Stimulated activated naive CD8-positive, alpha-beta T cell treated with anti-CD3 and anti-CD28 coated beads, Interleukin-15, Interleukin-2, amounts not matched to agents 100 ng/mL and 50 ng/mL, for 24 hours (primary cell): Measurements from ENCODE around the gene RILPL2.

ENCODE experiments used
- H3K27ac Mint-ChIP-seq: one replicate; pipeline ENCODE4 v1.8.0; 2021; ENCODE audit warnings: mild to moderate bottlenecking, mixed read lengths
- H3K27me3 Mint-ChIP-seq: one replicate; pipeline ENCODE4 v1.8.0; 2021; ENCODE audit warnings: mixed read lengths
- H3K36me3 Mint-ChIP-seq: one replicate; pipeline ENCODE4 v1.8.0; 2021; ENCODE audit warnings: low read depth, mixed read lengths
- H3K4me1 Mint-ChIP-seq: one replicate; pipeline ENCODE4 v1.8.0; 2021; ENCODE audit warnings: low read depth, mixed read lengths
- H3K4me3 Mint-ChIP-seq: one replicate; pipeline ENCODE4 v1.8.0; 2021; ENCODE audit warnings: mild to moderate bottlenecking, mixed read lengths
- H3K9me3 Mint-ChIP-seq: one replicate; pipeline ENCODE4 v1.8.0; 2021; ENCODE audit warnings: mixed read lengths

The RILPL2 gene

GRCh38 chr12:123398550-123399254, 37.8 kb downstream of the RILPL2 start:
- no peak overlapping the region for H3K4me3 Mint-ChIP-seq
- peaks cover 55% of the 10 kb centered on the region for H3K36me3 Mint-ChIP-seq
- no peak overlapping the region for H3K27ac Mint-ChIP-seq
- H3K27me3 Mint-ChIP-seq, result no peaks in the 10 kb centered on the region
- H3K4me1 Mint-ChIP-seq, result no peaks in the 10 kb centered on the region
- no peaks in the 10 kb centered on the region for H3K9me3 Mint-ChIP-seq

- H3K9me3 Mint-ChIP-seq, result no peaks in the 10 kb centered on the region
- H3K36me3 Mint-ChIP-seq, result peaks cover 55% of the 10 kb centered on the region
- H3K4me1 Mint-ChIP-seq, result no peaks in the 10 kb centered on the region
- H3K27me3 Mint-ChIP-seq, result no peaks in the 10 kb centered on the region
- H3K27ac Mint-ChIP-seq, result no peak overlapping the region
- no peak overlapping the region for H3K4me3 Mint-ChIP-seq
Observed at GRCh38 chr12:123398177-123398549, 38.3 kb downstream of the RILPL2 start.

GRCh38 chr12:123397400-123397799, 39.1 kb downstream of the RILPL2 start:
- Mint-ChIP-seq H3K27ac (no peak overlapping the region), H3K4me1 (no peaks in the 10 kb centered on the region), H3K4me3 (no peak overlapping the region), H3K36me3 (peaks cover 57% of the 10 kb centered on the region), H3K27me3 (no peaks in the 10 kb centered on the region), H3K9me3 (no peaks in the 10 kb centered on the region)

DNA sequence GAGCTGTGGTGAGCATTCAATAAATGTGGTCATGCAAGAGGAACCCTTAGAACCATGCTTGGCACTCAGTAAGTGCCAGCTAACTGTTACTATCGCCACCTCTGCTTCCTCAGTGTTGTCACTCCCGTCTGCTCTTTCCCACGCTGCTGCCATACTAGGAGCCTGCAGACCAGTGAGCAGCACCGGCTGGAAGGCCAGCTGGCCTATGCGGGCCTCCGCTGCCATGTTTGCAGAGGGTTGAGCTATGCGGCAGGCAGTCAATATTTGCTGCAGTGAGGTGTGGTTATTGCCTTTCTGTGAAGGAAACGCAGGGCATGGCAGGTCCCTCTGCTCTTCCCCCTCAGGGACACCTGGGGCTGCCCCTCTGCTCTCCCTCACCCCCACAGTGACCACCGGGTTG, 39.5 kb downstream of the RILPL2 start:
- Mint-ChIP-seq H3K27ac (no peak overlapping the region), H3K27me3 (no peaks in the 10 kb centered on the region), H3K4me1 (peaks cover 1% of the 10 kb centered on the region), H3K4me3 (no peak overlapping the region), H3K9me3 (no peaks in the 10 kb centered on the region), H3K36me3 (peaks cover 60% of the 10 kb centered on the region)

DNA sequence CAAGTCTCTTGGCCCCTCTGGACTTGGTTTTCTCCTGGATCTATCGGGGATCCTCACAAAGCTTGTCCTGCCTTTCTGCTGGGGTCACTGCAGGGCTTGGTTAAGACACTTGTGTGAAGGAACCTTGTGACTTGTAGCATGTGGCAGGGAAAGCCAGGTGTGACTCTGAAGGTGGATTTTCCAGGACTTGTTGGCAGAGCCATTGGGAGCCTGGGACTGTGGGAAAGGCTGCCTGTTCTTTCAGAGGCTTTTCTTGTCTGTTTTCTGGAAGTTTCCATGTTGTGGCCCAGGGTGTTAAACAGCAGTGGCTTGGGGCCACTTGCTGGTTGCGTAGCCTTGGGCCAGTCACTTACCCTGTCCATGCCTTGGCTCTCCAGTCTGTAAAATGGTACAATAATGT, 39.9 kb downstream of the RILPL2 start:
- H3K4me3 Mint-ChIP-seq, result no peak overlapping the region
- no peaks in the 10 kb centered on the region for H3K9me3 Mint-ChIP-seq
- H3K27ac Mint-ChIP-seq, result no peak overlapping the region
- peaks cover 64% of the 10 kb centered on the region for H3K36me3 Mint-ChIP-seq
- H3K4me1 Mint-ChIP-seq, result peaks cover 6% of the 10 kb centered on the region
- no peaks in the 10 kb centered on the region for H3K27me3 Mint-ChIP-seq

DNA sequence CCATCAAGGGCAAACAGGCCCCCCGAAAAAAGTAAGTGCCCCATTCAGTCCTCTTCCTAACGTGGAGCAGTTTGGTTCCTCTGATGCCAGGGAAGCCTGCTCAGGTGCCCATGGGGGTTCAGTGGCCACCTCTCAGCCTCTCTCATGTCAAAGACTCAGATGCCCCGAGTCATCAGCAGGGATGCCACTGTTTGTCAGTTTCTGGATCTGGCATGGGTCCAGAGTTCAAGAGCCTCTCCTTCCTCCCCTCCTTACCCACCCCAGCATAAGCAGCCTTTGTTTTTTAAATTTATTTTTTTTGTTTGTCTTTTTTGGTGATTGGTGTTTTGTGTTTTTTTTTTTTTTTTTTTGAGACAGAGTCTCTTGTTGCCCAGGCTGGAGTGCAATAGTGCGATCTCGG, 41.2 kb downstream of the RILPL2 start:
- Mint-ChIP-seq H3K27me3 (no peaks in the 10 kb centered on the region), H3K9me3 (no peaks in the 10 kb centered on the region), H3K4me1 (peaks cover 16% of the 10 kb centered on the region), H3K4me3 (no peak overlapping the region), H3K36me3 (peaks cover 77% of the 10 kb centered on the region), H3K27ac (no peak overlapping the region)

DNA sequence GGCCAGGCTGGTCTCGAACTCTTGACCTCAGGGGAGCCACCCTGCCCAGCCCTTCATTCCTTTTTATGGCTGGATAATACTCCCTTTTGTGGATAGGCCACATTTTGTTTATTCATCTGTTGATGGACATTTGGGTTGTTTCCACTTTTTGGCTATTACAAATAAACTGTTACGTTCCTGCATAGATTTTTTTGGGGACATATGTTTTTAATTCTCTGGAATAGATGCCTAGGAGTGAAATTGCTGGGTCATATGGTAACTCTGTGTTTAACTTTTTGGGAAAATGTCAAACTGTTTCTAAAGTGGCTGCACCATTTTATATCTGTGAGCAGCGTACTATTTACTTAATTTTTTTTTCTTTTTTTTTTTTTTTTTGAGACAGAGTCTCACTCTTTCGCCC, 42.7 kb downstream of the RILPL2 start:
- Mint-ChIP-seq H3K36me3 (peaks cover 72% of the 10 kb centered on the region), H3K4me3 (no peak overlapping the region), H3K4me1 (peaks cover 20% of the 10 kb centered on the region)

GRCh38 chr12:123391546-123392343, 44.7 kb downstream of the RILPL2 start:
- H3K9me3 Mint-ChIP-seq, result no peaks in the 10 kb centered on the region
- H3K4me3 Mint-ChIP-seq, result peak overlapping the region; percentile 87
- H3K36me3 Mint-ChIP-seq, result peaks cover 61% of the 10 kb centered on the region
- H3K27me3 Mint-ChIP-seq, result no peaks in the 10 kb centered on the region
- H3K4me1 Mint-ChIP-seq, result peaks cover 36% of the 10 kb centered on the region
- H3K27ac Mint-ChIP-seq, result no peak overlapping the region

More for the DNA sequence above, 42.7 kb downstream of the RILPL2 start:
- Mint-ChIP-seq H3K27ac (no peak overlapping the region), H3K9me3 (no peaks in the 10 kb centered on the region), H3K27me3 (no peaks in the 10 kb centered on the region)

DNA sequence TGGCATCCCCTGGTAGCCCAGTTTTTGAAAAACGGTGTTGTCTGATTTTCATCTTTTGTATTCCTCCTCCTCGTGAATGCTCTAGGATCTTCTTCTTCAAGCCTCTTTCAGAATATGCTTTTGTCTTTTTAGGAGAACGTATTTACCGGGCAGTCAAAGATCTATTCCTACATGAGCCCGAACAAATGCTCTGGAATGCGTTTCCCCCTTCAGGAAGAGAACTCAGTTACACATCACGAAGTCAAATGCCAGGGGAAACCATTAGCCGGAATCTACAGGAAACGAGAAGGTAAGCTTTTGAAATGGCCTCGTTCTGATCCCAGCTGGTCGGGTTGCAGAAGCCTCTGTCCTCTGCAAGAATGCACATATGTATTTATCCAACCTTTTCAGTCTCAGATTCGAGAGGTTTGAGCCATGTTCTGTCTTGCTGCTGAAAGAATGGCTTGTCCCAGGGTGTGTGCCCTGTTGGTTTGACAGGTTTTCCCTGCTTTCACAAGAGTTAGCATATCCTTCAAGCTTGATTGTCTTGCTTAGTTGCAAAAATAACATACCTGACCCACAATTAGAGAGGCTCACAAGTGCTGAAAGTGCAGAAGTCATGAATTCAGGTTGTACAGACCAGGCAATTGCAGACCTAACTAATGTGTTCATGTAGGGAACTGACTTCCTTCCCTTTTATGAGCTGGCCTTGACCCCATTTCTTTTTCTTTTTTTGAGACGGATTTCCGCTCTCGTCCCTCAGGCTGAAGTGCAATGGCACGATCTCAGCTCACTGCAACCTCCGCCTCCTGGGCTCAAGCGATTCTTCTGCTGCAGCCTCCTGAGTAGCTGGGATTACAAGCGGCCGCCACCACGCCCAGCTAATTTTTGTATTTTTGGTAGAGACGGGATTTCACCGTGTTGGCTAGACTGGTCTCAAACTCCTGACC, 45.7 kb downstream of the RILPL2 start:
- H3K36me3 Mint-ChIP-seq, result peaks cover 51% of the 10 kb centered on the region
- H3K4me3 Mint-ChIP-seq, result peak overlapping the region; percentile 87
- no peaks in the 10 kb centered on the region for H3K27me3 Mint-ChIP-seq
- H3K9me3 Mint-ChIP-seq, result no peaks in the 10 kb centered on the region
- peak overlapping the region; percentile 90 for H3K27ac Mint-ChIP-seq
- H3K4me1 Mint-ChIP-seq, result peaks cover 36% of the 10 kb centered on the region

DNA sequence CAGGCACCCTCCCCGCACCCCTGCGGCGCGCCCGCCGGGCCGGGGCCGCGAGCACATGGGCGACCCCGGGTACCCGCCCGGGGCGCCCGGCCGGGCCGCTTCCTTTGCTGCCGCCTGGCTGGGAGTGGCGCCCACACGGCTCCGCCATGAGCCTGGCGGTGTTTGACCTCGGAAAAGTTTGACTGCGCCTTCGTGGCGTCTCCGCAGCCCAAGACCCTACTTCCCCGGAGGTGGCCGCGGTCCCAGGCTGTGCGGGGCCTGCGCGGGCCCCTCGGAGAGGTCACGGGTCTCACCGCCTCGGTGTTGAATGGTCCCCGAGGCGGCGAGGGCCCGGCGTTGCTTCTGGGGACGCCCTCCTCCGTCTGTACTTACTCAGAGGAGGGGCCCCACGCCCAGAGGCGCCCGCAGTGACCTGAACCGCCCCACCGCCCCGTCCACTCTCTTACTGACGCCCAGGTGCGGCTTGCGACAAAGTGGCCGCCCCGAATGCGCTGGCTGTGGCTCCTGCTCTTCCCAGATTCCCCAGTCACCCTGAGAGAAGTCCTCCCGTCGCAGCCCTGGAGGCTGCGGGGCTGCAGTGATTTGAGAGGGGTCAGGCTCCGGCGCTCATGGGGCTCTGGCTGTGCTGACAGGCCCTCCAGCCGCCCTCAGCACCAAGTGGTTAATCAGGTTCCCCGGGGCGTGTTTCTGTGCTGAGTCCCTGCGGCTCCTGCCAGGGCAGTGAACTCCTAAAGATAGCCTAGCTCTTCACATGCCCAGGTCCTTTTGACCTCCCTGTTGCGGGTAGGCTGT, 46.7 kb downstream of the RILPL2 start:
- H3K27ac Mint-ChIP-seq, result peak overlapping the region; percentile 90
- H3K9me3 Mint-ChIP-seq, result no peaks in the 10 kb centered on the region
- H3K36me3 Mint-ChIP-seq, result peaks cover 41% of the 10 kb centered on the region
- peak overlapping the region; percentile 87 for H3K4me3 Mint-ChIP-seq
- H3K27me3 Mint-ChIP-seq, result no peaks in the 10 kb centered on the region
- peaks cover 37% of the 10 kb centered on the region for H3K4me1 Mint-ChIP-seq

GRCh38 chr12:123388951-123389559, 47.4 kb downstream of the RILPL2 start:
- H3K27ac Mint-ChIP-seq, result no peak overlapping the region
- peaks cover 36% of the 10 kb centered on the region for H3K36me3 Mint-ChIP-seq
- no peaks in the 10 kb centered on the region for H3K9me3 Mint-ChIP-seq
- H3K4me3 Mint-ChIP-seq, result no peak overlapping the region
- no peaks in the 10 kb centered on the region for H3K27me3 Mint-ChIP-seq
- H3K4me1 Mint-ChIP-seq, result peaks cover 39% of the 10 kb centered on the region

DNA sequence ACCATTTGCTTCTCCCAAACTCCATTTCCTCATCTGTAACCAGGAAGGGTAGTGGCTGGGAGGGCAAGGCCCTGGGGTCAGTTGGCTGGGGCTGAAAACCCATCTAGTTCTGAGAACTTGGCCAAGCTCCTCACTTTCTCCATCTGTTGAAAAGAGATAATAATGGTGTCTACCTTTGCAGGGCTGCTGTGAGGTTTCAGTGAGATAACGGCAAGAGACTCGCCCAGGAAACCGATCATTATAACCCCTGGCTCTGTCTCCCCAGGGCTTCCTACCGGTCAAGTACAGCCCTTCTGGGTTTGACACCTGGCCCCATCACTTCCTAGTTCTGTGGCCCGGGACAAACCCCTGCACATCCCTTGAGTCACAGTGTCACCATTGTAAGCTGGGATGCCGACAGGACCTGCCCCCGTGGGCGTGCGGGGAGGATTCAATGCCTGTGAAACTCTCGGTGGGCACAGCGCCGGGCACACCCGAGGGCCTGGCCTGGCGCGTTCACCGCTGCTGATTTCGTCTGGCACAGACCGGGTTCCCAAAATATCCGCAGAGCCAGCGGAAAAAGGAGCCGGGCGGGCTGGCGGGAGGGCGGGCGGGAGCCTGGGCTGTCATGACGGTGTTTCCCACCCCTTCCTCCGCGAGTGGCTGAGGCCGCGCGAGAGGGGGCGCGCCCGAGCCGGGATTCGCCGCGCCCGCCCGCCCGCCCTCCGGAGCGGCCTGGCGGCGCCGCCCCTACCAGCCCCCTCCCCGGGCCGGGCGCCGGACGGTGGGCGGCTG, 48.1 kb downstream of the RILPL2 start:
- Mint-ChIP-seq H3K36me3 (peaks cover 31% of the 10 kb centered on the region), H3K4me1 (peaks cover 39% of the 10 kb centered on the region), H3K4me3 (peak overlapping the region; percentile 79), H3K27me3 (no peaks in the 10 kb centered on the region), H3K9me3 (no peaks in the 10 kb centered on the region), H3K27ac (peak overlapping the region; percentile 82)

DNA sequence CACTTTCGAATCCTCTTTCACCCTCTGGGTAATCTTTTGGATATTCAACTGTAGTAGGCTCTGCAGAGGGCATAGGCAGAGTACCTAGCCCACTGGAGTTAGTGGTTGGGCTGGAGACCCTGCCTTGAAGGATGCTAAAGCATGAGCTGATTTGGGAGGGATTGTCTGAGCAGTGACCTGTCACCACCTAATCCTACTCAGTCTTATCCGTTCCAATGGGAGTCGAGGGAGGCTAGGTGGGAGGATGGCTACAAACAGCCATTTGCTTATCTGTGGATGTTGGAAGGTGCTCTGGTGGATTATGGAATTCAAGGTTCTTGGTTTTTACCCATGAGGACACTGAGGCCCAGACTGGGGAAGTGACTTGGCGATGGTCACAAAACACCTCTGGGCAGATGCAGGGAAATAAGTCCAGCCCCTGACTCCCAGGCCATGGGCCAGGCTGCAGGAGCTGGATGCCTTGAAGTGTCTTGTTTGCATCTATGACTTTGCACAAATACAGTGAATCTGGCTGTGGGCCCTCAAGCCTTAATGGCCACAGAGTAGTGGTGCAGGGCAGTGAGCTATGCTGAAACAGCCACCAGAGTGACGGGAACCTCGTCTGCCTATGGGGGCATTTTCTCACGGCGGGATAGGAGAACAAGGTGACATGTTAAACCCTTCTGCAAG, 48.8 kb downstream of the RILPL2 start:
- H3K27me3 Mint-ChIP-seq, result no peaks in the 10 kb centered on the region
- no peaks in the 10 kb centered on the region for H3K9me3 Mint-ChIP-seq
- peaks cover 40% of the 10 kb centered on the region for H3K4me1 Mint-ChIP-seq
- H3K27ac Mint-ChIP-seq, result peak overlapping the region; percentile 82
- H3K36me3 Mint-ChIP-seq, result peaks cover 24% of the 10 kb centered on the region
- H3K4me3 Mint-ChIP-seq, result peak overlapping the region; percentile 79
